Measurements from ENCODE around the gene PRR5L.

The PRR5L gene

DNA sequence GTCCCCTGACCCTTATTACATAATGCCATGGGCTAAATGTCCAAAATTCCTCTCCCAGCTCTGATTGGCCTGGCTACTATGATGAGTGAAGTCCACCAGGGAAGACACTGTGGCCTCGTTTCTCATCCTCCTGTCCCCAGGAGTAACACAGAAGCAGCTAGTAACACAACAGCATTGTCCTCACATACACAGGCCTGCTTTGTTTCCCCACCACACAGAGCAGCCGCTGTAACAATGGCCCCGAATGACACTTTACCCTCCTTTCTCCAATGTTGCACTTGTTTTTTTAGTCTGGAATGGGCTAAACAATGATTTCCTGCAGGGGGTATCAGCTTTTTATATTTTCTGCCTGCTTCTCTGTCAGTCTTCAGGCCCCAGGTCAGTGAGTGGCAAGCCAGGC is at the start of gene PRR5L:
PRR5L (plus strand) TSS at position 363 of the 400 bp plus-strand sequence. CDS start 104,834 bp downstream, outside the sequence.
- no peak for FAIRE-seq

DNA sequence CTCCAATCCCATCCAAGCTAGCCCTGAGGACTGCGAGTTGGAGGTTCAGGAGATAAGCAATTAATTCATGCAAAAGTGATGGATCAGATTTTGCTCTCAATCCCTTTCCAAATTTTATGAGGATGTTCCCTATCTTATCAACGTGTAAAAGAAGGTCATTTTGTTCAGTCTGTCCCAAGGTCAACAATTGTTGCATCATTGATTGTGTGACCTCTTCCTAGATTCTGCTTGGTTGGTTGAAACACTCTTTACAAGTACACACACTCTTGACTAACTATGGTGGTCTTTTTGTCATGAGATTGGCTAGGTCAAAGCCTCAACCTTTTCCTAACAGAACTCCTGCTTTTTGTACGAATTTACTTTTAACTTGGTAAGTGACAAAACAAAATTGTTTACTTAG is 48.6 kb upstream of the PRR5L start:
- FAIRE-seq, result no peak

GRCh38 chr11:36248436-36248835 is 47.7 kb upstream of the PRR5L start:
- no peak for FAIRE-seq

DNA sequence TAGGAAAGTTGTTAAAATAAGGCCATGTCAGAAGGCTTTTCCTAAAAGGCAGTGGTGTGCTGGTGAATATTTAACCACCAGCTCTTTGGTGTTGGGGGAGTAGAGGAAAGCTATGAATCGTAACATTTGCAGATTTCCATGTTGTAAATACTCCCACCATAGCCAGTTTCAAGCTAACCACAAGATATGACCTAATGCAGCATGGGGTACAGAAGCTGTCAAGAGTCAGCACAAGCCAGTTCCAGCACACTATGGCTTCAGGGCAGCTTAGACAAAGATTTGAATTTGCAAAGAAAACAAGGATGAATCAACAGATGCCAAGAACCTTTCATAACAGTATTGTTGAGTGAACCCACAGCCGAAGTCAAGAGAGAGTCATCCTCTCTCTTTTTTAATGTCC is 46.8 kb upstream of the PRR5L start:
- no peak for FAIRE-seq

DNA sequence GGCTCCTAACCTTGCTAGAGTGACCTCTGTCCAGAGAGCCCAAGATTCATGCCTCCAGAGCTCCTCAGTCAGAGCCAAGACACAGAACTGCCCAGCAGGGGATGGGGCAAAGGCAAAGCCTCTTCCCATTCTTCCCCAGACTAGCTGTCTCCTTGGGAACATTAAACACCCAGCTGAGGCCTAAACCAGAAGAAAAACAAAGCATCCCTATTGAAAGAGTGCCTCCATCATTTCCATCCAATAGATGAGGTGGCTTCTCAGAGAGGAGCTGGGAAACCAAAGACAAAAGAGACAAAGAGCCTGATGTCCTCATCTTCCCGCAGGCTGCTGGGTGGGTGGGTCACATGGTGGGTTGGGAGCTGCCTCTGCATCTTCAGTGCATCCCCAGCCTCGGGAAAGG is 44.3 kb upstream of the PRR5L start:
- no peak for FAIRE-seq

DNA sequence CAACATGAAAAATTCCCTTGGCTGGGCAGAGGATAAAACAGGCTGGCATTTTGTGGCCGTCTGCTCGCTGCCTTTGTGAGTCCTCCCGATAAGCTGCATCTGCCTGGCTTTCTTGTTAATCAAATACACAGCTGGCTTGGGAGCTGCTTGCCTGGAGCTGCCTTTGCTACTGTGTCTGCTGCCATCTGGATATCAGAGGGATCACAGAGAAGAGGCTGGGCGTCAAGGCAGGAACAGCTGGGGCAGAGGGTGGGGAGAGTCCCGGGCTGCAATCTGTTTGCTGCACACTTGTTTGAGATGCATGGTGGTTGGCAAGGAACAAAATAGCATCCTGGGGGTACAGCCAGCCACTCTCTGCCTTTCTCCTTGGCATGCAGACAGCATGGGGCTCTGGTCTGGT is 42.9 kb upstream of the PRR5L start:
- FAIRE-seq, result no peak

GRCh38 chr11:36254713-36255112 is 41.4 kb upstream of the PRR5L start:
- FAIRE-seq, result no peak

DNA sequence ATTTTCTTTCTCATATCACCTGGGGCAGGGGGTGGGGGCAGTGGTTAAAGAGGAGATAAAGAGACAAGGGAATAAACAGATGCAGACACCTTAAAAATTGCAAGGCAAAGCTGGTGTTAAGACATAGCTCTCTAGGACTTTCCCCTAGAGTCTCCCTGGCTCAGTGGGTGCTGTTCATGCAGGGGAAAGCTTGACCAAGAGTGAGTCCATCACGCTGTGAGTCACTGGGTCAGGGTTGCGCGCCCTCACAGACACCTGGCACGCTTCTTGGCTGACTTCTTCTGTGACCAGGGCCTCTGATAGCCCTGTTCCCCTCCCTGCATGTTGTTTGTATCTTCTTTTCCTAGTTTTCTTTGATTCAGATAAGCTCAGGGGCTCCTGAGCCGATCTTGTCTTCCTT is 38.7 kb upstream of the PRR5L start:
- no peak for FAIRE-seq

DNA sequence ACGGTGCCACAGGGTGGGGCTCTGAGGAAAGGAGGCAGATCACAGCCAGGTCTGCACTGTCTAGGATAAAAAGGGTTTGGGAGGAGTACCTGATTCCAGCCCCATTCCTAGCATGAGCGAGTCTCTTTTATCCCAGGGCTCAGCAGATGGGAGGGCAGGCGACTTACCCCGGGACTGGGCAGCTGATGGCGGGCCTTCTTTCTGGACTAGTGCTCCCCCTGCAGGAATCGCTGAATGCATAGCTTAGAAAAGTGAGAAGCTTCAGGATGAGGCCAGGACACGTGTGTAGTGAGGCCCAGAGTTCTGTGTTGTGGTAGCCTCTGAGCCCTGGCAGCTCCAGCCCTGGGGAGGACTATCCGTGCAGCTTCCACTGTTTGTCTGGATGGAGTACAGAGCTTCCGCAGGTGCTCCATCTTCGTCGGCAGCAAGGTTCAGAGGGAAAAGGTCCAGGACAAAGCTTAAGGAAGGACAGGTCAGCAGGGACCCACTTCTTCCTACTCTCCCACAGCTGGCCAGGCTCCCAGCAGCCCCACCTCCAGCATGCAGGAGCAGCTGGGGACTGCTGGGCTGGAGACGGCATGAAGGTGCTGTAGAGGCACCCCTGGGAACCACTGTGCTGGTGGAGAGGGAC is 37.2 kb upstream of the PRR5L start:
- FAIRE-seq, result no peak

DNA sequence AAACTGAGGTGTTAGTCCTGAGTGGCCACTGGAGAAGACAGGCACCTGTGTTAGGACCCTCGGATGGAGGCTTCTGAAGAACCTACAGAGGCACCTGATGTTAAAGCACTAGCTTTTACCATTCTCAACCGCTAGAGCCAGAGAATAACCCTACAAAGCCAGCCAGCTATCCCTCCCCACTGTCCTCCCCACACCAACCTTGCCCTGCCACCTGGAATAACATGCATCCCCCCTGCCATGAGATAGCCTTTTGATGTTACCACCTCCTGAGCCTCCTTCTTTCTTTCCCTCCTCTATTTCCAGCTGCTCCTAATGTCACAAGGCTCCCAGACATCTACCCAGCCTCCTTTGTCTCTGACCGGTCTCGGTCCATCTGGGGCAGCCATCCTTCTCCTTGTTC is 35.0 kb upstream of the PRR5L start:
- no peak for FAIRE-seq

- FAIRE-seq, result no peak
These were observed 31.8 kb upstream of the PRR5L start for GRCh38 chr11:36264011-36264972.

DNA sequence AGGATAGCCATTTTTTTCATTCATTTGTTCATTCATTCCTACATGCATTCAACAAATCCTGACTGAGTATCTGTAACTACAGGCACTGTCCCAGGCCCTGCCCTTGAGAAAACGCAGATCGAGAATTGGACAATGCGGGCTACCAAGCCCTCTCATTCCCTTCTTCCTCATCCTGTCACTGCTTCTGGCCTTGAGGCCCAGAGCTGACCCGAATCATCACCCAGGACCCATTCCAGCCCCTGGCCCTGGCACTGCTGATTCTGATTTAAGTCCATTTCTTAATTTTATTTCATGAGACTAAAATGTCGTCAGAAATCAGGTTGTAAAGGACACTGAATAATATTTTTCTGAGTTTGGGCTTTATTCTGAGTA is 31.1 kb upstream of the PRR5L start:
- no peak for FAIRE-seq

- FAIRE-seq, result no peak
These were observed 30.1 kb upstream of the PRR5L start for GRCh38 chr11:36265793-36266628.

GRCh38 chr11:36266767-36267166 is 29.3 kb upstream of the PRR5L start:
- no peak for FAIRE-seq

DNA sequence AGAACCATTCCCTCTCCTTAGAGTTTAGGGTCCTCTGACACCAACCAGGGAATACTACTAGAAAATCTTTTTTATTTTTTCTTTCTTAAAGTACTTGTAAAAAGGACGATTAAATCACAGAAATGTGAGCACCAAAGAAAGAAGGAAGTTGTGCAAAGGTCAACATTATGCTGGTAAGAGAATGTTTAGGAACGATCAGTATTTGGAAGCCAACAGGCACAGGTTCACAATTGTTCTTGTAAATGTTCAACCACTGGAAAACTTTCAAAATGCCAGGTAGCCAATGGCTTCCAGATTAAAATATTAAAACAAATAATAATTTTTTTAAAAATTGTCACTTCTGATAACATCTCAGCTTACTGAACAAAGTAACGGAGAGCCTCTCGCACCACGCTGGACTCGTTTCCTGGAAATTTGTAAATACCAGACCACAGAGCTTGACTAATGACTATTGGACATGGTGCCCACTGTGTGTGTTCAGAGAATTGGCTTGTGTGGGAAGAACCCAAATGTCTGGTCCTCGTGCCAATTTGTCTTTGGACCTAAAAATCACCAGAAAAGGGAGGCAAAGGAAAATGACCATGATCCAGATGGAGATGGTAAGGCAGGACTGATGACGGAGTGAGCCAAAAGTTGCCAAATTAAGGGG is 27.6 kb upstream of the PRR5L start:
- FAIRE-seq, result no peak

DNA sequence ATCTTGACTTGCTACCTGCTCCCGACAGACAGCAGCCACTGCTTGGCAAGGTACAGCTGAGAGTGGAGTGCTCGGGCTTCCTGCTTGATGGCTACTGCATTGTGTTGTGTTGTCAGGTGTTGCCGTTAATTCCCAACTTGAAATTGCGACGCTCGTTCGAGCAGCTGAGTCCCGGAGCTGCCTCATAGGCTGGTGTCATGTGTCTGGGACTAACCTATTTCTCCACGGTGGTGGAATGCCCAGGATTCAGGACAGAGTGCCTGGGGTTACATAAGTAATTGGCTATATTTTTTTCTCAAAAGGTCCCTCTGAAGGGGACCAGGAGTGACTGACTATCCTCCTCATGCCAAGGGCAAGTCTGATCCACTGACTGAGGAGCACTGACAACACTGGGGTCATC is 25.4 kb upstream of the PRR5L start:
- FAIRE-seq, result no peak

- no peak for FAIRE-seq
These were observed 24.2 kb upstream of the PRR5L start for GRCh38 chr11:36271794-36272407.

- FAIRE-seq, result no peak
These were observed 23.0 kb upstream of the PRR5L start for GRCh38 chr11:36273110-36273509.

GRCh38 chr11:36274414-36274813 is 21.7 kb upstream of the PRR5L start:
- FAIRE-seq, result no peak

DNA sequence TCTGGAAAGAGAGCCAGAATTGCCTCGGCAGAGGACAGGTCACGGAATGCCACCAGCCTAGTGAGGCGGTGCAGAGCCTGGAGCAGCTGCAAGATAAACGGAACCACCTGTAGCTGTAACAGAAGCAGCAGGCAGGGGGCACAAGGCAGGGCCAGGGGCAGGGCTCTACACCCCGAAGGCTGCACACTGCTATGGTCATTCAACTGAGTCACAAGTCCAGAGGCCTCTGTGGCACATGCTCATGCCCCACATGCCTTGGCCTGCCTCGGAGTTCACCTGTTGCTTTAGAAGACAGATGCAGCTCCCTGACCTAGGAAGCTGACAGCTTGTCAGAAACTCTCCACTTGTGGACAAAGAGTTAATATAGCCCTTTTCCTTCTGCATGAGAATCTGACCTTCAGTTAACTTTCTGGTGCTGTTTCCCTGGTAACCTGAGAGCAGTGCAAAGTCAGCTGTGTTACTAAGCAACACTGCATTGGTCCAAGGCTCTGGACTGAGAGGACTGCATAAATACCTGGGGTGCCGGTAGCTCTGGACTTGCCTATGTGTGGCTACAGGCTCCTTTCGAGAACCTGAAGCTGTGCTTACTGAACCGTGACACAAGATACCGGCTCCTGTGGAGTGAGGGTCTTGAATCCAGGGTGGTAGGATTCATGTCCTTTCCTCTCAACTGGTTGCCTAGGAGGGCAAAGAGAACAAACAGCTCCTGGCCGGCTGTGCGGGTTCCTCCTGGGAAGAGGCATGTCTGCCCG is 17.4 kb upstream of the PRR5L start:
- FAIRE-seq, result no peak

GRCh38 chr11:36280531-36280930 is 15.6 kb upstream of the PRR5L start:
- FAIRE-seq, result no peak

DNA sequence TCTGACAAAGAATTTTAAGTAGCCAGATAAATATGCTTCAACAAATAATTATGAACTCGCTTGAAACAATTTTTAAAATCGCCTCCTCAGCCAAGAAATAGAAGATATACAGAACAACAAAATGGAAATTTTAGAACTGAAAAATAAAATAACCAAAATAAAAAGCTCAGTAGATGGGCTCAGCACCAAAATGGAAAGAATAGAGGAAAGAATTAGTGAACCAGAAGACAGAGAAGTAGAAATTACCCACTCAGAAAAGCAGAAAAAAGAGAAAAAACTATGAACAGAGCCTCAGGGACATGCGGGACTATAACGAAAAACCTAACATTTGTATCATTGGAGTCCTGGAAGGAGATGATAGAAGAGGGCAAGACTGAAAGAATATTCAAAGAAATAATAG is 14.2 kb upstream of the PRR5L start:
- FAIRE-seq, result no peak

Measured in endometrium (tissue), 2 donors.